ENCODE results near the gene PARVB. TPM values are rescaled to one million over a fixed set of nuclear protein-coding genes. Genes with fewer than 3 reads are reported as not detected.
A peak's percentile ranks its signal among the peaks of the same experiment; 100 is the strongest.

PARVB gene
- total RNA-seq, 1 donor from 2014 or later = 49.3 TPM

DNA sequence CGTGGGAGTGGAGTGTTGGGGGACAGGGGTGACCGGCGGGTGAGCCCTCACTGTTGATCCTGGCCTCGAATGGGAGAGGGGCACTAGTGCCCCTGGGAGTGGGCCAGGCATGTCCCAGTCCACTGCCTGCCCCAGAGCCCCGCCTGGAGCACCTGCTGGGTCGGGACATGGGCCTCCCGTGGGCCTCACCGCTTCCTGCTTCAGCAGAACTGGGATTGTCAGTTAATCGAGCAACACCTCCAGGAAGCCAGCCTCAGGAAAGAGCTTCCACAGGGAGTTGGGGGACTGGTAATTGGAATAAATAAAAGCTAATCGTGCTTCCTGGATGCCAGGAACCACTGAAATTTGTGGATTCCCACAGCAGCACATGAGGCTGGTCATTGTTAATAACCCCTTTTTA lies 43.8 kb downstream of the PARVB start:
- Histone ChIP-seq H3K27ac (peak overlapping the region; percentile 53), H3K4me3 (no peak overlapping the region), H3K9me3 (no peaks in the 10 kb centered on the region), H3K36me3 (no peaks in the 10 kb centered on the region), H3K27me3 (no peaks in the 10 kb centered on the region), H3K4me1 (peaks cover 12% of the 10 kb centered on the region)
- no peak for TF ChIP-seq CTCF (IDR thresholded peaks at IDR 0.05)
- intact Hi-C loops (cut with DNase I) = no loop called here
- DNase-seq (no peak), ATAC-seq (no peak)

GRCh38 chr22:44068422-44069191 lies 44.5 kb downstream of the PARVB start:
- no peaks in the 10 kb centered on the region for H3K9me3 ChIP-seq
- TF ChIP-seq CTCF (IDR thresholded peaks at IDR 0.05) = no peak
- ATAC-seq (peak; percentile 81), DNase-seq (peak; percentile 78)
- H3K4me3 ChIP-seq = no peak overlapping the region
- intact Hi-C loops (cut with DNase I) = no loop called here
- no peaks in the 10 kb centered on the region for H3K36me3 ChIP-seq
- H3K27me3 ChIP-seq = no peaks in the 10 kb centered on the region
- H3K27ac ChIP-seq = peak overlapping the region; percentile 53
- peaks cover 12% of the 10 kb centered on the region for H3K4me1 ChIP-seq

GRCh38 chr22:44070029-44070428 lies 45.9 kb downstream of the PARVB start:
- H3K27ac ChIP-seq = no peak overlapping the region
- DNase-seq (no peak), ATAC-seq (no peak)
- intact Hi-C loops (cut with DNase I) = no loop called here
- no peaks in the 10 kb centered on the region for H3K9me3 ChIP-seq
- H3K4me1 ChIP-seq = peaks cover 12% of the 10 kb centered on the region
- H3K4me3 ChIP-seq = no peak overlapping the region
- H3K27me3 ChIP-seq = no peaks in the 10 kb centered on the region
- no peaks in the 10 kb centered on the region for H3K36me3 ChIP-seq
- TF ChIP-seq CTCF (IDR thresholded peaks at IDR 0.05) = no peak

DNA sequence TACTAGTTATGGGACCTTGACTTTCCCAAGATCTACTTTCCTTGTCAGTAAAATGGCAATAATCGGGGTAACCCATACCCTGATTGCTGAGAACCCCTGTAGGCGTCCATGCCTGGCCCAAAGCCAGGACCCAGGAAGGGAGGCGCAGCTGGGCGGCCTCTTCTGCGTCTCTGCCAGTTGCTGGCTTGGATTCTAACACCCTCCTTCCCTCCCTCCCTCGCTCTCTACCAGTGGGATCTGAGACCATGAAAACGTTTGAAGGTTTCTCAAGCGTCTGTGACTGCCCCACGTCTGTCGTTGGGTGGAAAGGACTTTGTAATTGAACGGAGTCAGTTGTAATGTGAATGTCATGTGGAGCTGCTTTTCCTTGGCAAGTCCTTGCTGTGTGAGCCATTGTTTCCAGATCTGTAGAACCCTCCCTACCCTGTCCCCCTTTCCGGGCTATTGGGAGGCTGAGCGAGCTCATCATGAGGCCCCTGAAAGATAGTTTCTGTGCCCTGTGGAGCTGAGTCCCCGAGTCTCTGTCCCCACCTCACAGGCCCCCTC lies 47.8 kb downstream of the PARVB start:
- Histone ChIP-seq H3K9me3 (no peaks in the 10 kb centered on the region), H3K36me3 (no peaks in the 10 kb centered on the region), H3K4me1 (peaks cover 12% of the 10 kb centered on the region), H3K27ac (no peak overlapping the region), H3K4me3 (no peak overlapping the region), H3K27me3 (no peaks in the 10 kb centered on the region)
- ATAC-seq (no peak), DNase-seq (no peak)
- TF ChIP-seq CTCF (IDR thresholded peaks at IDR 0.05) = no peak
- intact Hi-C loops (cut with DNase I) = no loop called here

DNA sequence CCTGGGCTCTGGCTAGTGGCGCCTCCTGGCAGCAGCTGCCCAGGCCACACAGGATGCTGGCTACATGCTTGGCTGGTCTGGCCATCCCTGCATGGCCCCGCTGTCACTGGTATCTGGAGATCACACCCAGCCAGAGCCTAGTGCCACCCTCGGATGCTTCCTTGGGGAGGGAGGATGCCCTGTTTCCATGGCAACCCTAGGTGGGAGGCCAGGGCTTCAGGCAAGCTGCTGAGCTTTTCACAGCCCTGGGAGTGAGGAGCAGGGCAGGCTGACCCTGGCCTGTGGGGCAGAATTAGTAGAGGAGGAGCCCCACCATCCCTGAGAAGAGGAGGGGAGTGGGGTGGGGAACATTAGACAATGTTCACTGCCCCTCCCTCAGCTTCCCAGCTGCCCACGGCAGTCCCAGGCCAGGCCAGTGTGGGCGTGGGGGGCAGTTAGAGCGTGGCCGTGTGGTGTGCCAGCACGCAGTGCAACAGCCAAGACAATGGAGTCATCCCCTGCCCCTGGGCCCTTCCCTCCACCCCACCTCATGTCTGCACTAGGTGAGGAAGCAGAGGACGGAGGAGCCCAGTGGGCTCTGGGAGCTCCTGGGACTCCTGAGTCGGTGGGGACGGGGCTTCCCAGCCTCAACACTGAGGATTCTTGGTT lies 50.4 kb downstream of the PARVB start:
- DNase-seq (no peak), ATAC-seq (no peak)
- H3K27me3 ChIP-seq = no peaks in the 10 kb centered on the region
- intact Hi-C loops (cut with DNase I) = no loop called here
- no peaks in the 10 kb centered on the region for H3K36me3 ChIP-seq
- no peaks in the 10 kb centered on the region for H3K9me3 ChIP-seq
- no peak overlapping the region for H3K27ac ChIP-seq
- H3K4me3 ChIP-seq = no peak overlapping the region
- no peaks in the 10 kb centered on the region for H3K4me1 ChIP-seq
- TF ChIP-seq CTCF (IDR thresholded peaks at IDR 0.05) = no peak

Measured in upper lobe of right lung (tissue), 1 donor.